Activated CD4-positive, alpha-beta T cell treated with anti-CD3 and anti-CD28 coated beads, Interleukin-2, Interleukin-6, amounts not matched to agents 100 ng/mL and 50 ng/mL, durations not matched to agents 16 hours and 8 hours (primary cell): ENCODE data around the gene CBX7.

Experiments
- DNase-seq: peaks from one replicate; pipeline ENCODE4 v3.0.0-alpha.2; 2020

CBX7 gene

GRCh38 chr22:39146256-39147101, 6.0 kb downstream of the CBX7 start:
- DNase-seq: no peak

DNA sequence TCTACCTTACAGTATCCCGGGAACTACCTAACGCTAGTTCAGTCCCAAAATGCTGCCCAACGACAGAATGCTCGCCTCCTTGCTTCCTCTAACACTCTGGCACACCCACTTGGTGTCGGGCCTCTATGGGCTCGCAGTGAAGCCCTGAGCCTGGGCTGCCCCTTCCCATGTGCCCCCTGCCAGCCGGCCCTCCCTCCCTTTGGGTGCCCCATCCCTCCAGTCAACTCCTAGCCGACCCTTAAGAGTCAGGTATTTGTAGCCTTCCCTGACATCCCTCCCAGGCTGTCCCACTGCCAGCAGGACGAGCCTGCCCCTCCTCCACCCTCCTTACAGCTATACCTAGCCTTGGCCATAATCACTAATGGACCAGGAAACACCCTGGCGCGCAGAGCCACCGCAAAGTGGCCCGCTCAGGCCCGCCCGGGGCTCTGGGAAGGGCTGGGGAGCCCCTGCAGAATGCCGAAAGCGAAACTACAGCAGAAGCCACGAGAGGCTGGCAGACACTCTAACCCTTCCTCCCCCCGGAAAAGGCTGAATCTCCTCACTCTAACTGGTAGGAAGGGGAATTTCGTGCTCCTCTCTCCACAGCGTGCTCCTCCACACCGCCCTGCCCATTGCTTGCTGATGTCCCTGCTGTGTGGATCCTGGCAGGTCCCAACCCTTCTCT, 8.2 kb downstream of the CBX7 start:
- DNase-seq: peak; percentile 76

GRCh38 chr22:39142088-39142680, 10.3 kb downstream of the CBX7 start:
- DNase-seq: no peak

GRCh38 chr22:39139933-39140332, 12.5 kb downstream of the CBX7 start:
- no peak for DNase-seq

DNA sequence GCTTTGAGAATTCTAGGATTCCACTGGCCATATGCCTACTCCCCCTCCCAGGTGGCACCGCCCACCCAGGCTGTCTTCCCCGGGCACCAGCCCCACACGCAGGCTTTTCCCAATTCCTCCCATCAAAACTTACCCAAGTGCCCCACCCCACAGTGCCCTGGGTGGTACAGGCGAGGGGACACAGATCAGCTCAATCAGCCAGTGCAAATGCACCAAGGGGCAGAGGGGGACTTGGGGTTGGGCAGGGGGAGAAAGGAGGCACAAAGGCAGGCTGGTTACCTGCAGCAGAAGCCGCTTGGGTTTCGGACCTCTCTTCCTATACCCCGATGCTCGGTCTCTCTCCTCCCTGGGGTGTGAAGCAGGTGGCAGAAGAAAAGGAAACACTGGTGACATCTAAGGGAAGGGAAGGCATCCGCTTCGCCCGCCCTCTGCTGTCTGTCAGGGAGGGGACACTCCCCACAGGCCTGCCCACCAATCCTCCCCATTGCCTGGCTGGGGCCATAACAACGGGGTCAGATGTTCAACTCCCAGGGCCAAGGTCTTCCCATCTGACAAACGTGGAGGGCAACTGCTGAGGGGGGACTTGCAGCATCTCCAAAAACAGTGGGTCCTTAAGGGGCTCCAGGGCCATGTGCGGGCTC, 14.0 kb downstream of the CBX7 start:
- DNase-seq: no peak

DNA sequence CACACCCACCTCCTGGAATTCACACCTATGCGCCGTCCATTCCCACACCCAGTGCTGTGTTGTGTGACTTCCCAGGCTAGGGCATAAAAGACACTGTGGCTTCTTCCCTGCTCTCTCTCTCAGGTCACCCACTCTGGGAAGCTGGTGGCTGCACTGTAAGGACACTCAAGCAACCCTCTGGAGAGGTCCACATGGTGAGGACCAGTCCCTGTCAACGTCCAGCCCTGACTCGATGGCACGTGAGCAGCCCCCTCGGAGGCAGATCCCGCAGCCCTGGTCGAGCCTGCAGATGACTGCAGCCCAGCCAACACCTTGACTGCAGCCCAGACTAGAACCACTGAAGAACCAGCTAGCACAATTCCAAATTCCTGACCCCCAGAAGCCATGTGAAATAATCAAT, 16.2 kb downstream of the CBX7 start:
- no peak for DNase-seq

DNA sequence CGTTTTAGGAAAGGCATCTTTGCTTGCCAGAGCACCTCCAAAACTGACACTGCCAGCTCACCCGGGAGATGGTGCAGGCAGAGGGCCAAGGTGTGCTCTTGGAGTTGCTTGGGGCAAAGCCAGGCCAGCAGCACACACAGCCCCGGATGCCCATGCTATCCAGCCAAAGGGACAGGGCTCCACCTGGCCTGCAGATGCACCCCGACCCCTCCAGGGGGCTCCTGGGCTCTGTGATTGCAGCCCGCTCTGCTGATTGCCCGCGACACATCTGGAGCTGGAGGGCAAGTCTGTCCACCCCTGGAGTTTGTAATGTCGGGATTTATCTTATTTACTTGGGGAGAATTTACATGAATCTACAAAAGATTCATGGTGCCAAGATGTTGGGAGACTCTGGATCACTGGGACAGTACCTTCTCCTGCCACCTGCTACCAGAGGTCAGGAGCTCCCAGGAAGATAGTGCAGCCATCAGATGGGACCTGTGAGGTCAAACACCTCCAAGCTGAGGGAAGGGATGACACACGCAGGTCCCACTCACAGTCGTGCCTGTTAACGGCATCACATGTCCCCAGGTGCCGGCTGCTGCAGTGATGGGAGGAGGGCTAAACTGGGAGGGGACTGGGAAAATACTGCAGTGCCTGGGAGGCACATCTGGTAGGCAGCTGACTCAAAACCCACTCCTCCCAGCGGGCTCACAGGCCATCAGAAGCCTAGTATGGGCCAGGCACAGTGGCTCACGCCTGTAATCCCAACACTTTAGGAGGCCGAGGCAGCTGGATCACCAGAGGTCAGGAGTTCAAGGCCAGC, 17.2 kb downstream of the CBX7 start:
- peak; percentile 46 for DNase-seq

DNA sequence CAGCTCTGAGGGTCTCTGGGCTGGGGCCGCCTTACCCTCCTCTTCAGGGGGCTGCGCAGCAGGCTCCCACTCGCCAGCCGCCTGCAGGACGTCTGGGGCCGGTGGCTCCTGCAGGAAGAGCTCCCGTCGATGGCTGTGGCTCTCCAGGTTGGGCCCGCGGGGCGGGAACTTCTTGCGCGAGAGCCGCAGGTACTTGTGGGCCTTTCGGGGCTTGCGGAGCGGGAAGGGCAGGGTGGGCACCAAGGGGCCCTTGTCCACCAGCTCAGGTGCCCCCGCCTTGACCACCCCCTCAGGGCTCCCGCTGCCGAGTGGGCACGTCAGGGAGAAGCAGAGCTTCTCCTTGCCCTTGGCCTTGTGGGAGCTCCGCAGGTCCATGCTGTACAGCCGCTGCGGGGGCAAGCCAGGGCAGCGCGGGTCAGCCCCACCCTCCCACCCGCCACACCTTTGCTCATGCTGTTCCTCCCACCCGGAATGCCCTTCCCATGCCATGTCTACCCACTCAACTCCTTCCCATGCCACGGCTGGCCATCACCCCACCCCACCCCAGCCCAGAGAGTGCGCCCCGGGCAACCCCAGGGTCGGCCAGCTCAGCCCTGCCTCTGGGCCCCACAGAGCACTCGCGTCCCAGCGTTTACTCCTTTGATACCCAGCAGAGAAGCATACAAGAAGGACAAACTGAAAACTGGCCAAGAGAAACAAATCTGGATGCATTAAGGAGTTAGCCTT, 18.0 kb downstream of the CBX7 start:
- DNase-seq: no peak

DNA sequence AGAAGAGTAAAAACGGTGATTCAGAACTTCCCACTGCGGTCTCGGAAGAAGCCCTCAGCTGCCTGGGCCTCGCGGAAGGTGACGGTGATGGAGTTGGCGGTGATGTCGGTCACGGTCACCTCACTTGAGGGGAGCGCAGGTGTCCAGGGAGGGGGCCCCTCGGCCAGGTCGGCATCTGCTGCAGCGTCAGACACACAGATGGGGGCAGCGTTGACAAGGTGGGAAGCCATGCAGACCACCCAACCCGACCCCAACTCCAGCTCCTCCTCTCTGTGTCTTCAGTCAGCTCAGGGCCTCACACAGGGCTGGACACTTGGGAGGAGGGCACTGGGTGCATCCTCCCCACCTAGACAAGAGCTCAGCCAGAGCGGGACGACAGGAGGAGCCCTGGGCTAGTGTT, 18.6 kb downstream of the CBX7 start:
- DNase-seq: no peak

GRCh38 chr22:39132871-39133524, 19.5 kb downstream of the CBX7 start:
- no peak for DNase-seq

DNA sequence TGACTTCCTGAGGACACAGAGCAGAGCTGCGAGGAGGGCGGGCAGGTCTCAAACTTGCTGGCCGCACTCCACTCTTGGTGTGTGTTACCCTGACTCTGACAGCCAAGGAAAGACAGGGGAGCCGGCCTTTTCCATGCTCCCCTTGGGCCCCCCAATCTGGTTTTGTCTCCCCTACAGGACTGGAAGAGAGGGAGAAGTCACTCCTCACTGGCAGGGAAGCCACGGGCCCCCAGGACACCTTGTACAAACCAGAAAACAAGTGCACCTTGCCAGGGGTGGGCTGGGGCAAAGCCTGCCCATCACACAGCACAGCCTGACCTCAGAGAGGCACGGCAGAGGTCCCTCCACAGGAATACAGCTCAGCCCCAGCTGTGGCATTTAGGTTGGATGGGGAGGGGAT, 20.2 kb downstream of the CBX7 start:
- no peak for DNase-seq

DNA sequence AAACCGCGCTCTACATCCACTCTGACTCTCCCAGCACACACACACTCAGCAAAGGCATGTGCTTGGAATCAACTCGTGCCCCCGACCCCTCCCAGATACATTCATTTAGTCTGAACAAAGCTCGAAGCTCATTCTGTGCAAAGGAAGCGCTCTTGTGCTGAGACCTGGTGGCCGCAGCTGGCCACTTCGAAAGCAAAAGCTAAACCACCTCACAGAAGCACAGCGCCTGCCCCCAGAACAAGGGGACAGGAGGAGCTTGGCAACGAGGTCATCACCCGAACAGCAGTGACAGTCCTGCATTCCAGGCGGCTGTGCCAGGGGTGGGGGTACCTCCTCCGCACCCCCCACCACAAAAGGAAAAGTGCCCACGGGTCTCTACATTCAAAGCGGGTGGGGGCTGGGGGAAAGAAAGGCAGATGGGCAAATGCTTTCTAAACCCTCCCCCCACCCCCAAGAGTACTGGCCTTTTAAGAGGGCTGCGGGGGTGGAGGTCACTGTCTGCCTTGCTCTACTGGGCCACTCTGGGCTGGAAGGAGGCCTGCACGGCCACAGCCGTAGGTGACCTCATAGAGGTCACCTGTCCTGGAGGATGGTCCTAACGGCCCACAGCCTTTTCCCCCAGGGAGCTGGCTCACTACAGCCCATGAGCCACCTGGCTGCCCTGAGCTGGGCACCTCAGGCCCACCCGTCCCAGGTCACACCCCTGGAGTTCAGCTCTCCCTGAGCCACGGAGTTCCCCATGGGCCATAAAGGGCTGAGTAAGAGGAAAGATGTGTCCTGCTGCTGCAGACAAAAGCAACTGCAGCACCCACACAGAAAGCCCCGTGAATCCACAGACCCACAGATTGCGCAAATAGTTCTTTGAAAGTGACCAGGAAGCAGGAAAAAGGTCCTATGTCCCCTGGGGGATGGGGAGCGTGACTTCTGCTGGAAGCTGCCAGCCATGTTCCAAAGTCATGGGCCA, 21.3 kb downstream of the CBX7 start:
- DNase-seq: no peak

DNA sequence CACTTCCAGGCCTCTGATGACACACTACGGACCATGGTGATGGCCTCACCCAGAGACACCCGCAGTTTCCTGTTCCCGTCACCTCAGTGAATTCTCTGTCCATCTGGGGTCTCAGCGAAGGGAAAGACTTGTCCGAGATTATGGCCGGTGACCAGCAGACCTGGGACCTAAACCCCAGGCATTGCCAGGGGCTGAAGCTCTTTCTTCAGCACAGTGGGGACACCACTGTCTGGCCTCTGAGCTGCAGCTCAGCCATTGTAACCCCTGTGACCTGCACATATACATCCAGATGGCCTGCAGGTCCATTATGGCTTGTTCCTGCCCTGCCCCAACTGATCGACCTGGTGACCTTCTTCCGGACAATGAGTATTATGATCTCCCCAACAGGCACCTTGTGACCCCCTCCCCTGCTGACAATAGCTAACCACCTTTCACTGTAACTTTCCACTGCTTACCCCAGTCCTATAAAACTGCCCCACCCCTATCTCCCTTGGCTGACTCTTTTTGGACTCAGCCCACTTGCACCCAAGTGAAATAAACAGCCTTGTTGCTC, 22.3 kb downstream of the CBX7 start:
- no peak for DNase-seq

DNA sequence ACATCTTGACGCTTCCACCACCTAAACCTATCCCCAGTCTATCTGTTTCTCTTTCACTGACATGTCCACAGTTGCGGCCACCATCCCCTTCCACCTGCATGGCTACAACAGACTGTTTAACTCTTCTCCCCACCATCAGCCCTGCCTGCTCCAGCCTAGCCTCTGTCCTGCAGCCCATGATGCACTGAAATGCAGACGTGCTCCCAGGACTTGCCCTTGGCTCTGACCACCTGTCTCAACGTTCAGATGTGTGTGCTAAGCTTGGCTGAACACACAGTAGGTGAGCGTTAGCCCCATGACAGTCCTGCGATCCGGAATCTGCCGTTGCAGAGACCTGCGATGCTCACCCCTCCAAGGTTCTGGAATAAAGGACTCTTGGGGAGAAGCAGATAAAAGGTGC, 22.7 kb downstream of the CBX7 start:
- DNase-seq: no peak

- no peak for DNase-seq
Measured at GRCh38 chr22:39129081-39129480, 23.4 kb downstream of the CBX7 start.

DNA sequence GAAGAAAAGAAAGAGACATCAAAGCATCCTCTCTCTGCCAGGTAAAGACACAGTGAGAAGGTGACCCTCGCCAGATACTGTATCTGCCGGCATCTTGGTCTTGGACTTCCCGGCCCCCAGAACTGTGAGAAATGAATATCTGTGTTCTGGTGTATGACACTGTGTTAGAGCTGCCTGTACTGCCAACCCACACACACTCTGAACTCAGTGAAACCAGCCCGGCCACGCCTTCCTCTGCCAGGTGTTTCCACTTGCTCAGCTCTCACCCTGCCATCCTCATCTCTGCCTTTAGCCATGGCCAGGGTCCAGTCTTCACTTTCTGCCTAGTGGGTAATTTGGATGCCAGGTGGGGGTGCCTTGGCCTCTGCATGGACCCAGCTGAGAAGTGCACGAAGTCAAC, 24.0 kb downstream of the CBX7 start:
- no peak for DNase-seq

- no peak for DNase-seq
Measured at GRCh38 chr22:39125622-39126021, 26.9 kb downstream of the CBX7 start.

- DNase-seq: no peak
Measured at GRCh38 chr22:39123751-39124581, 28.5 kb downstream of the CBX7 start.
